ENCODE results near the gene SEPTIN5. TPM values are rescaled to one million over a fixed set of nuclear protein-coding genes. Genes with fewer than 3 reads are reported as not detected.
A peak's percentile ranks its signal among the peaks of the same experiment; 100 is the strongest.

SEPTIN5 gene
- total RNA-seq, 1 donor from 2014 or later = 5.0 TPM

- Mint-ChIP-seq H3K9me3 (no peaks in the 10 kb centered on the region), H3K4me3 (no peak overlapping the region), H3K4me1 (peaks cover 4% of the 10 kb centered on the region), H3K27ac (no peak overlapping the region), H3K36me3 (no peaks in the 10 kb centered on the region), H3K27me3 (ENCODE audit: insufficient read depth, low read depth) (peaks cover 35% of the 10 kb centered on the region)
- no peaks in the 10 kb centered on the region for H3K9me3 ChIP-seq (ENCODE audit: low read depth)
- no peak overlapping the region for H3K27ac ChIP-seq
- no peaks in the 10 kb centered on the region for H3K79me2 ChIP-seq (ENCODE audit: low read depth)
- no peak overlapping the region for H3K4me3 ChIP-seq
- H3K4me1 ChIP-seq = peaks cover 13% of the 10 kb centered on the region
- H3K4me2 ChIP-seq = no peak overlapping the region
- H3K9ac ChIP-seq = no peak overlapping the region
- TF ChIP-seq CTCF (IDR thresholded peaks at IDR 0.05) (no peak), EZH2 (IDR thresholded peaks at IDR 0.05) (no peak), EZH2phosphoT487 (IDR thresholded peaks at IDR 0.05) (no peak)
- peaks cover 4% of the 10 kb centered on the region for H3F3A ChIP-seq (ENCODE audit: low read depth)
- DNase-seq (ENCODE audit: low spot score) = no peak
- H3K36me3 ChIP-seq = no peaks in the 10 kb centered on the region
- peaks cover 46% of the 10 kb centered on the region for H3K27me3 ChIP-seq
- no peak overlapping the region for H2AFZ ChIP-seq (replicated peaks)
- peaks cover 8% of the 10 kb centered on the region for H4K20me1 ChIP-seq (ENCODE audit: low read depth)
Measured at GRCh38 chr22:19749876-19750275, 35.6 kb downstream of the SEPTIN5 start.

- Histone ChIP-seq H3K27ac (no peak overlapping the region), H3K4me1 (peaks cover 22% of the 10 kb centered on the region), H3K79me2 (ENCODE audit: low read depth) (no peaks in the 10 kb centered on the region), H4K20me1 (ENCODE audit: low read depth) (peaks cover 17% of the 10 kb centered on the region), H3K9me3 (ENCODE audit: low read depth) (no peaks in the 10 kb centered on the region), H2AFZ (replicated peaks) (no peak overlapping the region), H3K36me3 (no peaks in the 10 kb centered on the region), H3F3A (ENCODE audit: low read depth) (peaks cover 4% of the 10 kb centered on the region), H3K9ac (no peak overlapping the region), H3K4me3 (no peak overlapping the region), H3K27me3 (peaks cover 55% of the 10 kb centered on the region), H3K4me2 (peak overlapping the region; percentile 25)
- Mint-ChIP-seq H3K4me3 (no peak overlapping the region), H3K27me3 (ENCODE audit: insufficient read depth, low read depth) (peaks cover 40% of the 10 kb centered on the region), H3K36me3 (no peaks in the 10 kb centered on the region), H3K9me3 (no peaks in the 10 kb centered on the region), H3K4me1 (peaks cover 6% of the 10 kb centered on the region), H3K27ac (no peak overlapping the region)
- no peak for TF ChIP-seq EZH2 (IDR thresholded peaks at IDR 0.05)
- TF ChIP-seq CTCF (IDR thresholded peaks at IDR 0.05) = no peak
- no peak for TF ChIP-seq EZH2phosphoT487 (IDR thresholded peaks at IDR 0.05)
- DNase-seq (ENCODE audit: low spot score) = no peak
Measured at GRCh38 chr22:19750507-19751490, 36.5 kb downstream of the SEPTIN5 start.

- peaks cover 64% of the 10 kb centered on the region for H3K27me3 ChIP-seq
- Mint-ChIP-seq H3K36me3 (no peaks in the 10 kb centered on the region), H3K4me1 (peaks cover 10% of the 10 kb centered on the region), H3K27me3 (ENCODE audit: insufficient read depth, low read depth) (peaks cover 47% of the 10 kb centered on the region), H3K9me3 (no peaks in the 10 kb centered on the region), H3K4me3 (no peak overlapping the region), H3K27ac (no peak overlapping the region)
- H3K79me2 ChIP-seq (ENCODE audit: low read depth) = no peaks in the 10 kb centered on the region
- no peak overlapping the region for H3K4me2 ChIP-seq
- H3K27ac ChIP-seq = no peak overlapping the region
- H3K4me3 ChIP-seq = no peak overlapping the region
- H3K4me1 ChIP-seq = peaks cover 25% of the 10 kb centered on the region
- H3F3A ChIP-seq (ENCODE audit: low read depth) = peaks cover 4% of the 10 kb centered on the region
- peaks cover 26% of the 10 kb centered on the region for H4K20me1 ChIP-seq (ENCODE audit: low read depth)
- H3K36me3 ChIP-seq = no peaks in the 10 kb centered on the region
- no peaks in the 10 kb centered on the region for H3K9me3 ChIP-seq (ENCODE audit: low read depth)
- no peak for TF ChIP-seq EZH2phosphoT487 (IDR thresholded peaks at IDR 0.05)
- no peak for TF ChIP-seq CTCF (IDR thresholded peaks at IDR 0.05)
- TF ChIP-seq EZH2 (IDR thresholded peaks at IDR 0.05) = no peak
- no peak overlapping the region for H3K9ac ChIP-seq
- no peak for DNase-seq (ENCODE audit: low spot score)
- H2AFZ ChIP-seq (replicated peaks) = no peak overlapping the region
Measured at GRCh38 chr22:19751497-19752245, 37.4 kb downstream of the SEPTIN5 start.
